HCT116 (cell line): ENCODE data around the gene ERMARD. TPM values are rescaled to one million over a fixed set of nuclear protein-coding genes. Genes with fewer than 3 reads are reported as not detected.

Experiments used
- ATAC-seq: fragments of 200-7000 bp; cut with Tn5 transposase; 2 replicates; pipeline ENCODE4 v1.9.1; 2020; ENCODE audit warnings: mild to moderate bottlenecking, moderate library complexity
- BruUV-seq: library from RNA; stranded (reverse); fragments of 400-500 nt; replicated peaks from 2 replicates; lab custom pipeline; 2021; lab: Mats Ljungman, UMichigan
- CTCF ChIA-PET: fragments of 300-600 bp; sonication (Branson Sonifier 250); formaldehyde crosslinking; loops from one replicate; lab custom pipeline; 2021; ENCODE audit warnings: antibody characterized with exemption; lab: Charles Lee
- POLR2A ChIA-PET: fragments of 300-600, 350-600 bp; sonication (Branson Sonifier 250); formaldehyde crosslinking; loops from one replicate; lab custom pipeline; 2021; ENCODE audit warnings: antibody characterized with exemption; lab: Charles Lee
- RAD21 ChIA-PET, 2 experiments: fragments of 300-600 bp; sonication (Branson Sonifier 250); formaldehyde crosslinking; loops; one replicate each; lab custom pipeline; 2023; ENCODE audit warnings: low total read pairs in 2 of 2; ENCODE audit not compliant: uncharacterized antibody in 2 of 2, unreplicated experiment in 2 of 2, low non-redundant PET in 1 of 2; lab: Charles Lee
- DNase-seq: peaks from one replicate; pipeline ENCODE4 v3.0.0-alpha.2; 2010; ENCODE audit warnings: low read depth, low spot score
- H2AFZ ChIP-seq: fragments of 200-600 bp; shearing (Covaris generic), sonication (generic); 2 replicates; pipeline ENCODE4 v1.6.1; 2017; ENCODE audit warnings: low read depth, mixed run types, mixed read lengths, antibody characterized with exemption, low read length; ENCODE audit not compliant: poor library complexity, severe bottlenecking
- H3K27ac ChIP-seq: 2 replicates; pipeline ENCODE4 v1.5.1; 2012; ENCODE audit warnings: low read depth, low read length
- H3K27me3 ChIP-seq: fragments of 200-600 bp; sonication (generic); 2 replicates; pipeline ENCODE4 v1.6.1; 2016; ENCODE audit warnings: mixed run types, low read length, mixed read lengths; ENCODE audit not compliant: insufficient read depth
- H3K36me3 ChIP-seq, 2 experiments: fragments of 200-500 bp in 1 of 2; fragments of 200-600 bp in 1 of 2; sonication (Bioruptor generic) in 1 of 2; sonication (generic) in 1 of 2; 2 replicates each; pipeline versions ENCODE4 v1.5.1 to v1.6.1; 2014 to 2016; ENCODE audit warnings: low read length in 2 of 2, inconsistent platforms in 1 of 2, mixed read lengths in 1 of 2, mixed run types in 1 of 2; ENCODE audit not compliant: insufficient read depth in 2 of 2, control insufficient read depth in 1 of 2
- H3K4me1 ChIP-seq, 2 experiments: fragments of 200-600 bp in 1 of 2; sonication (generic) in 1 of 2; 2 replicates each; pipeline versions ENCODE4 v1.5.1 to v1.6.1; 2012 to 2017; ENCODE audit warnings: low read length in 2 of 2, inconsistent platforms in 1 of 2, mild to moderate bottlenecking in 1 of 2, mixed read lengths in 1 of 2, mixed run types in 1 of 2, moderate library complexity in 1 of 2; ENCODE audit not compliant: insufficient read depth in 2 of 2, control insufficient read depth in 1 of 2
- H3K4me2 ChIP-seq: fragments of 200-600 bp; sonication (generic); 2 replicates; pipeline ENCODE4 v1.6.1; 2017; ENCODE audit warnings: mixed run types, low read length, mixed read lengths
- H3K4me3 ChIP-seq, 2 experiments: fragments of 200-600 bp in 1 of 2; sonication (generic) in 1 of 2; replicated peaks in 1 of 2; 2 replicates each; pipeline ENCODE4 v1.5.1; 2011 to 2016; ENCODE audit warnings: low read length in 2 of 2, control low read depth in 1 of 2, low read depth in 1 of 2, mild to moderate bottlenecking in 1 of 2, mixed read lengths in 1 of 2, mixed run types in 1 of 2
- H3K79me2 ChIP-seq: fragments of 200-600 bp; sonication (generic); 2 replicates; pipeline ENCODE4 v1.6.1; 2017; ENCODE audit warnings: mild to moderate bottlenecking, mixed run types, low read length, moderate library complexity, mixed read lengths; ENCODE audit not compliant: insufficient read depth
- H3K9ac ChIP-seq: fragments of 200-600 bp; sonication (generic); 2 replicates; pipeline ENCODE4 v1.6.1; 2016; ENCODE audit warnings: low read length, mixed read lengths
- H3K9me2 ChIP-seq: fragments of 200-600 bp; sonication (generic), shearing (Covaris generic); 2 replicates; pipeline ENCODE4 v1.6.1; 2017; ENCODE audit warnings: mixed run types, mild to moderate bottlenecking, moderate library complexity; ENCODE audit not compliant: insufficient read depth
- H3K9me3 ChIP-seq, 2 experiments: fragments of 200-500 bp in 1 of 2; fragments of 200-600 bp in 1 of 2; sonication (Bioruptor generic) in 1 of 2; sonication (generic) in 1 of 2; 2 replicates each; pipeline ENCODE4 v1.6.1; 2014 to 2017; ENCODE audit warnings: low read length in 2 of 2, mixed read lengths in 2 of 2, inconsistent platforms in 1 of 2, low read depth in 1 of 2, mild to moderate bottlenecking in 1 of 2, mixed run types in 1 of 2, moderate library complexity in 1 of 2; ENCODE audit not compliant: control insufficient read depth in 1 of 2, insufficient read depth in 1 of 2
- H4K20me1 ChIP-seq: fragments of 200-600 bp; sonication (generic), shearing (Covaris generic); 2 replicates; pipeline ENCODE4 v1.6.1; 2017; ENCODE audit warnings: mixed run types, mild to moderate bottlenecking, moderate library complexity; ENCODE audit not compliant: insufficient read depth
- ATF3 ChIP-seq: IDR thresholded peaks from 2 replicates; pipeline ENCODE4 v1.6.1; 2012
- CBX3 ChIP-seq: IDR thresholded peaks from 2 replicates; pipeline ENCODE4 v1.6.1; 2012; ENCODE audit warnings: low read depth
- CEBPB ChIP-seq: IDR thresholded peaks from 2 replicates; pipeline ENCODE4 v1.6.1; 2012; ENCODE audit warnings: low read depth
- CTCF ChIP-seq, 3 experiments: fragments of 200-600 bp in 1 of 3; sonication (generic) in 1 of 3; IDR thresholded peaks in 2 of 3; conservative IDR thresholded peaks in 1 of 3; 2 replicates each; pipeline ENCODE4 v1.5.1; 2012 to 2017; ENCODE audit warnings: low read depth in 2 of 3, low read length in 2 of 3, antibody characterized with exemption in 1 of 3, borderline replicate concordance in 1 of 3, control low read depth in 1 of 3, mild to moderate bottlenecking in 1 of 3, mixed read lengths in 1 of 3, mixed run types in 1 of 3, moderate library complexity in 1 of 3; ENCODE audit not compliant: insufficient read depth in 1 of 3
- EGR1 ChIP-seq: IDR thresholded peaks from 2 replicates; pipeline ENCODE4 v1.6.1; 2012; ENCODE audit warnings: low read depth
- EZH2phosphoT487 ChIP-seq: fragments of 200-600 bp; IDR thresholded peaks from 2 replicates; pipeline ENCODE4 v1.6.1; 2018; ENCODE audit warnings: antibody characterized with exemption, borderline replicate concordance
- FOSL1 ChIP-seq: IDR thresholded peaks from 2 replicates; pipeline ENCODE4 v1.6.1; 2012; ENCODE audit warnings: low read depth
- JUND ChIP-seq: IDR thresholded peaks from 2 replicates; pipeline ENCODE4 v1.6.1; 2012
- MAX ChIP-seq: IDR thresholded peaks from 2 replicates; pipeline ENCODE4 v1.6.1; 2012
- POLR2A ChIP-seq: IDR thresholded peaks from 2 replicates; pipeline ENCODE4 v1.7.0; 2011; ENCODE audit warnings: borderline replicate concordance; ENCODE audit not compliant: insufficient read depth, insufficient read length; ENCODE audit errors: extremely low read depth
- POLR2AphosphoS5 ChIP-seq: IDR thresholded peaks from 2 replicates; pipeline ENCODE4 v1.6.1; 2011; ENCODE audit warnings: mild to moderate bottlenecking, low read depth, low read length, moderate library complexity
- RAD21 ChIP-seq: IDR thresholded peaks from 2 replicates; pipeline ENCODE4 v1.6.1; 2012; ENCODE audit warnings: low read depth, mild to moderate bottlenecking
- REST ChIP-seq: IDR thresholded peaks from 2 replicates; pipeline ENCODE4 v1.6.1; 2012; ENCODE audit warnings: low read depth
- SIN3A ChIP-seq: IDR thresholded peaks from 2 replicates; pipeline ENCODE4 v1.6.1; 2012; ENCODE audit warnings: low read depth
- SP1 ChIP-seq: IDR thresholded peaks from 2 replicates; pipeline ENCODE4 v1.6.1; 2012; ENCODE audit warnings: low read depth
- YY1 ChIP-seq: IDR thresholded peaks from 2 replicates; pipeline ENCODE4 v1.6.1; 2011; ENCODE audit warnings: low read length, low read depth, moderate library complexity, mild to moderate bottlenecking; ENCODE audit not compliant: insufficient replicate concordance; ENCODE audit errors: extremely low read depth
- ZBTB33 ChIP-seq: IDR thresholded peaks from 2 replicates; pipeline ENCODE4 v1.6.1; 2011; ENCODE audit warnings: mild to moderate bottlenecking, low read length, moderate library complexity; ENCODE audit not compliant: insufficient replicate concordance; ENCODE audit errors: extremely low read depth
- intact Hi-C: fragments of 100-400 bp; cut with micrococcal nuclease; formaldehyde crosslinking; loops from 2 replicates; pipeline ENCODE4 v1.10.0; 2022
- total RNA-seq: library from RNA; stranded (reverse); gene quantifications from one replicate; pipeline ENCODE4 v1.2.1, GENCODE V29; 2021; ENCODE audit not compliant: unreplicated experiment

ERMARD gene
- total RNA-seq, 1 experiment from 2014 or later = 24.7 TPM

- DNase-seq (peak; percentile 35), ATAC-seq (peak; percentile 96)
- Histone ChIP-seq H3K4me2 (peak overlapping the region; percentile 82), H3K9ac (peak overlapping the region; percentile 37), H3K9me2 (no peaks in the 10 kb centered on the region), H3K79me2 (no peaks in the 10 kb centered on the region), H3K4me3 (peak overlapping the region; percentile 41 to 58), H3K4me1 (peaks cover 0 to 16% of the 10 kb centered on the region in 2 experiments; a peak in 3 of 4 replicates), H3K27me3 (no peaks in the 10 kb centered on the region; the same call in 1 of the 2 replicates), H3K27ac (no peak overlapping the region), H4K20me1 (no peaks in the 10 kb centered on the region), H3K36me3 (no peaks in the 10 kb centered on the region), H3K9me3 (no peaks in the 10 kb centered on the region), H2AFZ (peak overlapping the region; percentile 95)
- CTCF ChIA-PET = interaction anchor here (0.6 to 2.4 kb wide), 10 partner anchors 11 to 833 kb away, joined by 3 to 14 read pairs (median 4); no protein-coding TSS in a partner anchor
- intact Hi-C loops = loop anchor here (1.0 to 10.0 kb wide), 4 partner anchors 515 to 833 kb away; partner anchors contain the start of gene FAM120B
- POLR2A ChIA-PET = no interaction called here
- RAD21 ChIA-PET = interaction anchor here in 1 of 2 experiments (1.0 kb wide), 1 partner anchor 727 kb away, joined by 3 read pairs; no protein-coding TSS in a partner anchor
- BruUV-seq = no TSS peak
- TF ChIP-seq CTCF (IDR thresholded peaks at IDR 0.05 in 2 of 3, conservative IDR thresholded peaks at IDR 0.05 in 1 of 3; ENCODE audit: borderline replicate concordance in 1 of 3, insufficient read depth in 1 of 3, low read depth in 2 of 3, low read length in 2 of 3) (peak; percentile 94 to 97 (median 96)), POLR2A (no peak), SP1 (no peak), MAX (no peak; the same call in 1 of the 2 replicates), REST (no peak), JUND (no peak), FOSL1 (no peak), EGR1 (no peak), CBX3 (peak; percentile 31; the same call in 1 of the 2 replicates), CEBPB (no peak), RAD21 (peak; percentile 97), SIN3A (no peak), YY1 (no peak), ZBTB33 (no peak), ATF3 (no peak), POLR2AphosphoS5 (no peak), EZH2phosphoT487 (no peak)
- TF ChIP-seq, all 23 proteins: peak for 3
Observed at GRCh38 chr6:169789944-169790927, 38.8 kb downstream of the ERMARD start.
